DND-41 (cell line): ENCODE measurements around the gene KREMEN2.

Source experiments
- EZH2 ChIP-seq: IDR thresholded peaks from 3 replicates; pipeline ENCODE4 v1.6.1; 2012; ENCODE audit warnings: borderline replicate concordance, low read depth, mild to moderate bottlenecking, moderate library complexity, low read length, inconsistent platforms; ENCODE audit not compliant: severe bottlenecking
- TF ChIP-seq, protein P1 (sequence below): IDR thresholded peaks from 2 replicates; pipeline ENCODE4 v1.5.1; 2012; ENCODE audit warnings: borderline replicate concordance, low read length, moderate library complexity, mild to moderate bottlenecking; ENCODE audit not compliant: poor library complexity, severe bottlenecking; ENCODE audit errors: extremely low read depth

DNA sequence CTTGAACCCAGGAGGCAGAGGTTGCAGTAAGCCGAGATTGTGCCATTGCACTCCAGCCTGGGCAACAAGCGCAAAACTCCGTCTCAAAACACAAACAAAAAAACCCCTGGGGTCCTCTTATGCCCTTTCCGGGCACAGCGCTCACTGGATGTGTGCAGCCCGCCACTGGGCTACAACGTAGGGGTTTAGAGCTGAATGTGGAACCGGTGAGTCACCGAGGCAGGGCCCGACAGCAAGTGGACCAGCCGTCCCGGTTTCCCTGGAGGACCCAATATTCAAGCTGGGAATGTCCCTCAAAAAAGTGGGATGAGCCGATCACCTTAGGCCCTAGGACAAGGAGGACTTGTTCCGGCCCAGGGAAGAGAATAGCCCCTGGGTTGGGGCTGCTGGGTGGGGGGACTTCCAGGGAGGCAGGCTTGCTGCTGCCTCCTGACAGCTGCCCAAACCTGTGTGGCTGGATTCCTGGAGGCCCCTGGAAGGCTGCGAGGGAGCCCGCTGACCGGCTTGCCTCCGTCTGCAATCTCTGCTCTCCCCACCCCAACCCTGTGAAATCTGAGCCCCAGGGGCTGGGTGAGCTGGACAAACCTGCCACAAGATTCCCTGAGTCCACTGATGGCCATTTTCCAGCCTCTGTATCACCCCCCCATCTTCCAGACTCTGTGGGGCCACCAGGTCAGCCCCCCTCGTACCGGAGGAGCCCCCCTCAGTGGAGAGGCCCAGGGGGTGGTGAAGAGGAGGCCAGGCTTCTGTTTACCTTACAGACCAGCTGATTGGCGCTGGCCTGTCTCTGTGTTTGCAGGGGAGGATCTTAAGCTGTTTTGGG lies 45.7 kb downstream of the KREMEN2 start:
- TF ChIP-seq, protein P1, sequence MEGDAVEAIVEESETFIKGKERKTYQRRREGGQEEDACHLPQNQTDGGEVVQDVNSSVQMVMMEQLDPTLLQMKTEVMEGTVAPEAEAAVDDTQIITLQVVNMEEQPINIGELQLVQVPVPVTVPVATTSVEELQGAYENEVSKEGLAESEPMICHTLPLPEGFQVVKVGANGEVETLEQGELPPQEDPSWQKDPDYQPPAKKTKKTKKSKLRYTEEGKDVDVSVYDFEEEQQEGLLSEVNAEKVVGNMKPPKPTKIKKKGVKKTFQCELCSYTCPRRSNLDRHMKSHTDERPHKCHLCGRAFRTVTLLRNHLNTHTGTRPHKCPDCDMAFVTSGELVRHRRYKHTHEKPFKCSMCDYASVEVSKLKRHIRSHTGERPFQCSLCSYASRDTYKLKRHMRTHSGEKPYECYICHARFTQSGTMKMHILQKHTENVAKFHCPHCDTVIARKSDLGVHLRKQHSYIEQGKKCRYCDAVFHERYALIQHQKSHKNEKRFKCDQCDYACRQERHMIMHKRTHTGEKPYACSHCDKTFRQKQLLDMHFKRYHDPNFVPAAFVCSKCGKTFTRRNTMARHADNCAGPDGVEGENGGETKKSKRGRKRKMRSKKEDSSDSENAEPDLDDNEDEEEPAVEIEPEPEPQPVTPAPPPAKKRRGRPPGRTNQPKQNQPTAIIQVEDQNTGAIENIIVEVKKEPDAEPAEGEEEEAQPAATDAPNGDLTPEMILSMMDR, result no peak
- no peak for TF ChIP-seq EZH2
